D721Med (cell line): ENCODE measurements around the gene FREM3.

Experiments used
- DNase-seq: peaks from one replicate; pipeline ENCODE4 v3.0.0; 2011; ENCODE audit warnings: low spot score; ENCODE audit not compliant: insufficient read length
- FAIRE-seq: peaks from 2 replicates; lab custom pipeline; 2011; peaks lifted over from hg19 to GRCh38; lab: Jason Lieb, UNC
- TF ChIP-seq, protein P1 (sequence below): IDR thresholded peaks from 2 replicates; pipeline ENCODE4 v1.5.1; 2012; ENCODE audit warnings: mild to moderate bottlenecking, control low read depth; ENCODE audit not compliant: insufficient read depth; ENCODE audit errors: missing control alignments

Gene FREM3

DNA sequence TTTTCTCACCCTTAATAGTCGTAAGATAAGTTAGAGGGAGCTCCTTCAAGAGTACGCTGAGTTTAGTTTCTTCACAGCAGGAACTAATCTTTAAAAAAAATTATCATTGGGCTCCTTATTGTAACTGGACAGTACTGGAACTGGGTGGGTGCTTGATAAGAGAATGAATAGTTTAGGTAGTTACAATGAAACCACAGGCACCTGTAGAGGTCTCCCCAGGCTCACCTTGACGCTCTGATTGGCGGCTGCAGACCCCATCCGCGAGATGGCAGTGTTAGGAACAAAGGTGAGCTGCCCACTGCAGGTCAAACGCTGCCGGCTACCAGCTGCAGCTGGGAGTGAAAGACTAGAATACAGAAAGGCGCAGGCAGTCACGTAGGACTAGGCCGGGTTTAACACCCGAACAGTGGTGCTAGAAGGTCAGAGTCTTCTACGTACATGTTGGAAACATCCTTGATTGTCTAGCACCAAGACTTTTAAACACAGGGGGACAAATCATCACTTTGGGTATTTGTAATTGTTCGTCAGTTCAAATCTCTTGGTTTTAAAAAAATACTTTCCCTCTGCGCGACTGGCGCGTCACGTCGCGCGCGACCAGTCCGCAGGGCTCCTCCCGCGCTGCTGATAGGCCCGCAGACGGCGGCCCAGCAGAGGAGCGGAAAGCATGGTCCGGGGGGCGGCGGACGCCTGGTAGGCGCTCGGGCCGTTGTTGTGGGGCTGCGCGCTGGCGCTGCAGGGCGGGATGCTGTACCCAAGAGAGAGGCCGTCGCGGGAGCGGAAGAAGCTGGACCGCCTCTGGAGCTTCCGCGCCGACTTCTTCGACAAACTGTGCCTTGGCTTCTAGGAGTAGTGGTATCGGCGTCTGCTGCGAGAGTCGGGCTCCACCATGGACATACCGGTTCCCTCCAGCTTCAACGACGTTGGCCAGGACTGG, 141.4 kb downstream of the FREM3 start:
- DNase-seq: no peak
- no peak for FAIRE-seq
- TF ChIP-seq, protein P1, sequence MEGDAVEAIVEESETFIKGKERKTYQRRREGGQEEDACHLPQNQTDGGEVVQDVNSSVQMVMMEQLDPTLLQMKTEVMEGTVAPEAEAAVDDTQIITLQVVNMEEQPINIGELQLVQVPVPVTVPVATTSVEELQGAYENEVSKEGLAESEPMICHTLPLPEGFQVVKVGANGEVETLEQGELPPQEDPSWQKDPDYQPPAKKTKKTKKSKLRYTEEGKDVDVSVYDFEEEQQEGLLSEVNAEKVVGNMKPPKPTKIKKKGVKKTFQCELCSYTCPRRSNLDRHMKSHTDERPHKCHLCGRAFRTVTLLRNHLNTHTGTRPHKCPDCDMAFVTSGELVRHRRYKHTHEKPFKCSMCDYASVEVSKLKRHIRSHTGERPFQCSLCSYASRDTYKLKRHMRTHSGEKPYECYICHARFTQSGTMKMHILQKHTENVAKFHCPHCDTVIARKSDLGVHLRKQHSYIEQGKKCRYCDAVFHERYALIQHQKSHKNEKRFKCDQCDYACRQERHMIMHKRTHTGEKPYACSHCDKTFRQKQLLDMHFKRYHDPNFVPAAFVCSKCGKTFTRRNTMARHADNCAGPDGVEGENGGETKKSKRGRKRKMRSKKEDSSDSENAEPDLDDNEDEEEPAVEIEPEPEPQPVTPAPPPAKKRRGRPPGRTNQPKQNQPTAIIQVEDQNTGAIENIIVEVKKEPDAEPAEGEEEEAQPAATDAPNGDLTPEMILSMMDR: peak; percentile 23

DNA sequence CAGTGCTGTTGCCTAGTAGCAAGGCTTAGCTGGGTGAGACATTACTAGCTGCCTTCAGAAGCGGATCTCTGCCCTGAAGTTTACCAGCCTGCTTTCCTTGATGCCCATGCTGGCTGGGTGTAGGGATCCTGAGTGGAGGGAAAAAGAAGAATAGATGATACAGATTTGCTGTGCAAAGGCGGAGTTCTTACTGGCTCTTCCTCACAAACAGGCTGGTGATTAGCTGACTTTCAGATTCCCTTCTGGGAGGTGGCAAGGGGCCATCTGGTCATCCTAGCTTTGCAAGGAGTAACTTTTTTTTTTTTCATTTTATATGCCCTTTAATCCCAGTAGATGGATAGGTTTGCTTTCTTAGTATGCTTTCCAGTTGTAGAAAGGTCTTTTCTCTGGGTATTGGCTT, 142.2 kb downstream of the FREM3 start:
- no peak for FAIRE-seq
- no peak for DNase-seq
- TF ChIP-seq, protein P1: no peak

DNA sequence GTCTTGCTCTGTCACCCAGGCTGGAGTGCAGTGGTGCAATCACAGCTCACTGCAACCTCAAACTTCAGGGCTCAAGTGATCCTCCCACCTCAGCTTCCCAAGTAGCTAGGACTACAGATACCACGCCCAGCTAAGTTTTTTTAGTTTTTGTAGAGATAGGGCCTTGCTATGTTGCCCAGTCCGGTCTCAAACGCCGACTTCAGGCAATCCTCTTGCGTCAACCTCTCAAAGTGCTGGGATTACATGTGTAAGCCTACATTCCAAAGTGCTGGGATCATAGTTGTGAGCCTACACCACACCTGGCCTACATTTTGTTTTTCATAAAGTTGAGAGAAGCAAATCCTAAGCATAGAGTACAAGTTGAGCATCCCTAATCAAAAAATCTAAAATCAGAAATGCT, 144.8 kb downstream of the FREM3 start:
- TF ChIP-seq, protein P1: no peak
- DNase-seq: no peak
- no peak for FAIRE-seq

DNA sequence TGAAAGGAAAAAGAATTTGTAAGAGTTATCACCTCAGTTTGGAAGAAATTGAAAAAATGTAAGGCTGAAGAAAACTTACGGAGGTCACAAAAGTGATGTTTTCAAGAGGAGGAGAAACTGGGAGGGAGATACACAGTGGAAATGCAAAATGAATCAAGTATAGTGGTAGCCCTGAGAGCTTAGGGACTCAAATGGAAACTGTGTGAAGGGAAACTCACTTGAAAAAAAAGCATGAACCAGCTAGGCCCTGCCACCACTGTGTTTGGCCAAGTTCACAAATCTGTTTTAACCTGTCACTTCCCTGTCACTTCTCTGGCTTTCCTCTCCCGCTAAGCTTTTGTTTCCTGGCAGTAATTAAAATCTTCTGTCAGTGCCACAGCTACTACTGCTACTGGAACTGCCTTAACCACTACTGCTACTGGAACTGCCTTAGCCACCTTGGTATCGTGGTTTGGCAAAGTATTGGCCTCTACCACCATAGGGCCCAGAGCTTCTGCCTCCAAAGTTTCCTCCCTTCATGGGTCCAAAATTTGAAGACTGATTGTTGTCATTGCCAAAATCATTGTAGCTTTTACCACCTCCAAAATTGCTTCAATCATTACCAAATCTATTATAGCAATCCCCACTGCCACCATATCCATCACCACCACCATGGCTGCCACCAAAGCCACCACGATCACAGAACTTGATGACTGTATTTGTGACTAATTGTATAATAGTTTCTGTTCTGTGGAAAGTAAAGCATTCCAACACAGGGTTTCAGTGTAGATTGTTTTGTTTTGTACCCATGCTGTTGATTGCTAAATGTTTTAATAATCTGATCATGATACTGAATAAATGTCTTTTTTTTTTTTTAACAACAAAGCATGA, 145.5 kb downstream of the FREM3 start:
- FAIRE-seq: no peak
- TF ChIP-seq, protein P1: no peak
- DNase-seq: no peak

DNA sequence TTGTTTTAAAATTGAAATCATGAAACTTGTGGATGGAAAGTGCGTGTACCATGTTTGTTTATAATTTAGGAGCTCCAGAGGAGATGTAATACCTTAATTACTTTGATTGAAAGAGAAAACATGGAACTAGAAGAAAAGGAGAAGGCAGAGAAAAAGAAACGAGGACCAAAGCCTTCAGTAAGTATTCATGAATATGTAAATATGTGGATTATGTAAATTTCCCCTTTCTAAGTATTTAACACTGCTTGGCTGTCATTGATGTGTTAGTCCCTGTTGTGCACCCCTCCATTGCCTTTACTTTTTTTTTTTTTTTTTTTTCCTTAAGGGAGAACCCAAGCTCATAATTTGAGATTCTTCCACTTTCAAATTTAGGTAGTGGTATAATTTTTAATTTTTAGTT, 150.5 kb downstream of the FREM3 start:
- TF ChIP-seq, protein P1: no peak

DNA sequence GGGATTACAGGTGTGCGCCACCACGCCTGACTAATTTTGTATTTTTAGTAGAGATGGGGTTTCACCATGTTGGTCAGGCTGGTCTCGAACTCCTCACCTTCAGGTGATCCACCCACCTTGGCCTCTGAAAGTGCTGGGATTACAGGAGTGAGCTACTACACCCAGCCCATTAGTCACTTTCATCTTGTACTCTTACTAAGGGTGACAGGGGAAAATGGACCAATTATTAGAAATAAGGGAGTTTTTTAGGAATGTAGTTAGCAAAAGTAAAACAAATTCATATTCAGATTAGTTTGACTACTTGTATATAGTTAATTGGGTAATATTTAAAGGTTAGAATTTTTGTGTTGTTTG, 160.8 kb downstream of the FREM3 start:
- DNase-seq (no peak), FAIRE-seq (no peak)
- TF ChIP-seq, protein P1: no peak

More for the DNA sequence above, 150.5 kb downstream of the FREM3 start:
- FAIRE-seq (no peak), DNase-seq (no peak)
